Fibroblast of lung (primary cell): Measurements from ENCODE around the gene ABCA13. TPM values are rescaled to one million over a fixed set of nuclear protein-coding genes. Genes with fewer than 3 reads are reported as not detected.
A peak's percentile ranks its signal among the peaks of the same experiment; 100 is the strongest.

Experiments
- DNase-seq, 2 donors: peaks; one replicate each; pipeline versions ENCODE4 v3.0.0 to v3.0.0-alpha.2; 2010; ENCODE audit warnings: low read depth in 2 of 2
- H2AFZ ChIP-seq: 2 replicates; pipeline ENCODE4 v1.5.1; 2012; ENCODE audit warnings: low read length, control low read depth, inconsistent platforms
- H3K27ac ChIP-seq: 2 replicates; pipeline ENCODE4 v1.5.1; 2011; ENCODE audit warnings: low read length, control low read depth; ENCODE audit not compliant: insufficient read depth
- H3K27me3 ChIP-seq: 2 replicates; pipeline ENCODE4 v1.5.1; 2011; ENCODE audit warnings: mild to moderate bottlenecking, low read length; ENCODE audit not compliant: control insufficient read depth, insufficient read depth
- H3K36me3 ChIP-seq: 2 replicates; pipeline ENCODE4 v1.5.1; 2011; ENCODE audit warnings: low read length; ENCODE audit not compliant: control insufficient read depth, insufficient read depth
- H3K4me1 ChIP-seq: 2 replicates; pipeline ENCODE4 v1.5.1; 2011; ENCODE audit warnings: low read length; ENCODE audit not compliant: control insufficient read depth, insufficient read depth; ENCODE audit errors: extremely low read depth
- H3K4me2 ChIP-seq: 2 replicates; pipeline ENCODE4 v1.5.1; 2011; ENCODE audit warnings: low read length, control low read depth; ENCODE audit not compliant: insufficient read depth; ENCODE audit errors: extremely low read depth
- H3K4me3 ChIP-seq, 4 experiments: fragments of 200-600 bp in 1 of 4; sonication (generic) in 1 of 4; replicated peaks in 1 of 4; 2 replicates each; pipeline ENCODE4 v1.5.1; 2011 to 2016; ENCODE audit warnings: low read length in 4 of 4, low read depth in 3 of 4, mild to moderate bottlenecking in 3 of 4, control low read depth in 2 of 4, inconsistent platforms in 1 of 4, mixed read lengths in 1 of 4; ENCODE audit not compliant: insufficient read depth in 1 of 4; ENCODE audit errors: control extremely low read depth in 1 of 4
- H3K79me2 ChIP-seq: 2 replicates; pipeline ENCODE4 v1.5.1; 2012; ENCODE audit warnings: mild to moderate bottlenecking, low read length, inconsistent platforms; ENCODE audit not compliant: control insufficient read depth, insufficient read depth
- H3K9ac ChIP-seq: 2 replicates; pipeline ENCODE4 v1.5.1; 2011; ENCODE audit warnings: mild to moderate bottlenecking, low read length, control low read depth; ENCODE audit not compliant: insufficient read depth
- H3K9me3 ChIP-seq: 2 replicates; pipeline ENCODE4 v1.5.1; 2012; ENCODE audit warnings: low read depth, low read length; ENCODE audit not compliant: control insufficient read depth, insufficient read depth
- H4K20me1 ChIP-seq: 2 replicates; pipeline ENCODE4 v1.5.1; 2011; ENCODE audit warnings: low read length; ENCODE audit not compliant: control insufficient read depth, insufficient read depth; ENCODE audit errors: extremely low read depth
- CTCF ChIP-seq, 2 donors: IDR thresholded peaks in 1 of 2; conservative IDR thresholded peaks in 1 of 2; 1 replicate in 1 of 2; 2 replicates in 1 of 2; pipeline ENCODE4 v1.5.1; 2011 to 2012; ENCODE audit warnings: low read length in 2 of 2, control low read depth in 1 of 2, inconsistent platforms in 1 of 2, low read depth in 1 of 2, mild to moderate bottlenecking in 1 of 2
- EZH2 ChIP-seq: IDR thresholded peaks from 2 replicates; pipeline ENCODE4 v1.5.1; 2012; ENCODE audit warnings: low read length, control low read depth, mild to moderate bottlenecking; ENCODE audit errors: missing control alignments
- polyA minus RNA-seq: library from RNA; depleted of rRNA, polyadenylated mRNA; stranded (reverse); fragments of >200 nt; gene quantifications from 2 replicates; pipeline ENCODE4 v1.2.3, GENCODE V29; 2011; ENCODE audit warnings: low replicate concordance
- polyA plus RNA-seq, 2 donors: library from polyadenylated mRNA; depleted of rRNA in 1 of 2; stranded (reverse) in 1 of 2; unstranded in 1 of 2; fragments of >200 nt; gene quantifications; 2 replicates each; pipeline ENCODE4 v1.2.1, GENCODE V29; 2011 to 2012; ENCODE audit warnings: missing spikeins in 1 of 2
- total RNA-seq: library from RNA; depleted of rRNA; stranded (reverse); fragments of >200 nt; gene quantifications from 2 replicates; pipeline ENCODE4 v1.2.1, GENCODE V29; 2014

Gene ABCA13
- total RNA-seq, result 0.26 and 10.9 TPM in 2 replicates
- polyA plus RNA-seq, result 0.08 and 0.11 TPM in 2 replicates
- 0.08 and 0.15 TPM in 2 replicates for polyA plus RNA-seq (2012)
- 0.82 TPM in 1 of 2 replicates, not detected in the other for polyA minus RNA-seq

GRCh38 chr7:48171202-48171601, at the start of gene ABCA13:
Gene ABCA13, plus strand, starts transcription at chr7:48171458. Its CDS starts 26 bp downstream, at chr7:48171484.
- Histone ChIP-seq H3K4me3 (no peak within 1 kb of the TSS), H2AFZ (no peak within 1 kb of the TSS), H3K4me2 (no peak within 1 kb of the TSS), H4K20me1 (no peaks in the 10 kb centered on the region), H3K27ac (no peak within 1 kb of the TSS), H3K36me3 (no peaks in the 10 kb centered on the region), H3K9me3 (no peaks in the 10 kb centered on the region), H3K79me2 (no peaks in the 10 kb centered on the region), H3K9ac (no peak within 1 kb of the TSS), H3K4me1 (no peaks in the 10 kb centered on the region), H3K27me3 (no peaks in the 10 kb centered on the region)
- no peak for TF ChIP-seq CTCF (conservative IDR thresholded peaks at IDR 0.05 in 1 of 2, IDR thresholded peaks at IDR 0.05 in 1 of 2; ENCODE audit: low read depth in 1 of 2, low read length in 2 of 2)
- no peak for TF ChIP-seq EZH2
- peak in 1 of 2 donors; percentile 5 for DNase-seq

GRCh38 chr7:48126037-48126436, 45.2 kb upstream of the ABCA13 start:
- H3K9me3 ChIP-seq, result no peaks in the 10 kb centered on the region
- H3K27ac ChIP-seq, result no peak overlapping the region
- H3K4me3 ChIP-seq, result no peak overlapping the region
- no peaks in the 10 kb centered on the region for H3K4me1 ChIP-seq
- H4K20me1 ChIP-seq, result no peaks in the 10 kb centered on the region
- H3K27me3 ChIP-seq, result no peaks in the 10 kb centered on the region
- no peaks in the 10 kb centered on the region for H3K36me3 ChIP-seq
- DNase-seq, result no peak
- no peak overlapping the region for H3K9ac ChIP-seq
- H2AFZ ChIP-seq, result no peak overlapping the region
- no peak for TF ChIP-seq CTCF (conservative IDR thresholded peaks at IDR 0.05 in 1 of 2, IDR thresholded peaks at IDR 0.05 in 1 of 2; ENCODE audit: low read depth in 1 of 2, low read length in 2 of 2)
- TF ChIP-seq EZH2, result no peak
- H3K4me2 ChIP-seq, result no peak overlapping the region
- no peaks in the 10 kb centered on the region for H3K79me2 ChIP-seq

GRCh38 chr7:48130658-48131108, 40.6 kb upstream of the ABCA13 start:
- peak in 1 of 2 donors; percentile 59 for DNase-seq
- no peaks in the 10 kb centered on the region for H3K79me2 ChIP-seq
- no peak overlapping the region for H2AFZ ChIP-seq
- H4K20me1 ChIP-seq, result no peaks in the 10 kb centered on the region
- no peaks in the 10 kb centered on the region for H3K4me1 ChIP-seq
- TF ChIP-seq CTCF (conservative IDR thresholded peaks at IDR 0.05 in 1 of 2, IDR thresholded peaks at IDR 0.05 in 1 of 2; ENCODE audit: low read depth in 1 of 2, low read length in 2 of 2) (no peak), EZH2 (no peak)
- H3K4me3 ChIP-seq, result no peak overlapping the region
- no peak overlapping the region for H3K9ac ChIP-seq
- no peaks in the 10 kb centered on the region for H3K9me3 ChIP-seq
- H3K27ac ChIP-seq, result no peak overlapping the region
- H3K36me3 ChIP-seq, result no peaks in the 10 kb centered on the region
- H3K4me2 ChIP-seq, result no peak overlapping the region
- no peaks in the 10 kb centered on the region for H3K27me3 ChIP-seq
